Liver (tissue), 3 donors: ENCODE results near the gene WDR1.
A peak's percentile ranks its signal among the peaks of the same experiment; 100 is the strongest.

Experiments
- CTCF ChIP-seq: fragments of 150-350 bp; IDR thresholded peaks from 2 replicates; pipeline ENCODE4 v1.5.1; 2017; ENCODE audit warnings: improper control_type of control experiment, low read depth, low read length; ENCODE audit not compliant: missing input control
- HNF4A ChIP-seq, 2 donors: conservative IDR thresholded peaks; 2 replicates each; pipeline ENCODE4 v1.6.1; 2016; ENCODE audit warnings: antibody characterized with exemption in 2 of 2, mild to moderate bottlenecking in 2 of 2
- donor health status: healthy.
- donor health status: healthy.

- TF ChIP-seq CTCF, result no peak
- peak in 1 of 2 donors; percentile 10 for TF ChIP-seq HNF4A (conservative IDR thresholded peaks at IDR 0.05)
These were observed 10.7 kb downstream of the WDR1 start for GRCh38 chr4:10105920-10106319.
